Fibroblast of mammary gland (primary cell): ENCODE measurements around the gene TMTC2.
"Not testable (repeated sequence)": the region's sequence is repeated elsewhere in the genome, so short reads cannot be mapped to it uniquely, and the experiment has no call there.

ENCODE experiments used
- DNase-seq: peaks from one replicate; pipeline ENCODE4 v3.0.0-alpha.2; 2010; ENCODE audit warnings: low read depth
- H3K4me3 ChIP-seq: 2 replicates; pipeline ENCODE4 v1.5.1; 2011; ENCODE audit warnings: low read depth, mild to moderate bottlenecking, low read length, moderate library complexity; ENCODE audit not compliant: control insufficient read depth
- TF ChIP-seq, protein P1 (sequence below): conservative IDR thresholded peaks from 2 replicates; pipeline ENCODE4 v1.5.1; 2011; ENCODE audit warnings: low read depth, low read length, inconsistent platforms; ENCODE audit not compliant: control insufficient read depth, insufficient read depth

Gene TMTC2

DNA sequence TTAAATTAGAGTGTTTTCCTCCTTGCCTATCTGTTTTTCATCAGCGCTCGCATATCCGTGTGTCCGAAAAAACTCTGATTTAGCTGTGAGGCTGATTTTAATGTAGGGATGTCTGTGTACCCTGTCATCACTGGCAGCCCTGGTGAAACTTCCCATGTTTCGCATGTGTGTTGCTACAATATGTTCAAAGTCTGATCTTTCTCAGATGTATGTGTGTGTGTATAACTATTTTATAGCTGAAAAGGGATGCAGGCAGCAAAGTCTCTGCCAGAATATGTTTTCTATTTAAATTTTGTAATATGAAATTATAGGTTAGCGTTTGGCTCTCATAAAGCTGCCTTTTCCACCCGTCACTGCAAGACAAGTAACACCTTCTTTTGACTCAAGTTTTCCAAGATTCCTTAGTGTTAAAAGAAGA is 154.8 kb downstream of the TMTC2 start:
- TF ChIP-seq, protein P1, sequence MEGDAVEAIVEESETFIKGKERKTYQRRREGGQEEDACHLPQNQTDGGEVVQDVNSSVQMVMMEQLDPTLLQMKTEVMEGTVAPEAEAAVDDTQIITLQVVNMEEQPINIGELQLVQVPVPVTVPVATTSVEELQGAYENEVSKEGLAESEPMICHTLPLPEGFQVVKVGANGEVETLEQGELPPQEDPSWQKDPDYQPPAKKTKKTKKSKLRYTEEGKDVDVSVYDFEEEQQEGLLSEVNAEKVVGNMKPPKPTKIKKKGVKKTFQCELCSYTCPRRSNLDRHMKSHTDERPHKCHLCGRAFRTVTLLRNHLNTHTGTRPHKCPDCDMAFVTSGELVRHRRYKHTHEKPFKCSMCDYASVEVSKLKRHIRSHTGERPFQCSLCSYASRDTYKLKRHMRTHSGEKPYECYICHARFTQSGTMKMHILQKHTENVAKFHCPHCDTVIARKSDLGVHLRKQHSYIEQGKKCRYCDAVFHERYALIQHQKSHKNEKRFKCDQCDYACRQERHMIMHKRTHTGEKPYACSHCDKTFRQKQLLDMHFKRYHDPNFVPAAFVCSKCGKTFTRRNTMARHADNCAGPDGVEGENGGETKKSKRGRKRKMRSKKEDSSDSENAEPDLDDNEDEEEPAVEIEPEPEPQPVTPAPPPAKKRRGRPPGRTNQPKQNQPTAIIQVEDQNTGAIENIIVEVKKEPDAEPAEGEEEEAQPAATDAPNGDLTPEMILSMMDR, result no peak
- no peak overlapping the region for H3K4me3 ChIP-seq
- no peak for DNase-seq

DNA sequence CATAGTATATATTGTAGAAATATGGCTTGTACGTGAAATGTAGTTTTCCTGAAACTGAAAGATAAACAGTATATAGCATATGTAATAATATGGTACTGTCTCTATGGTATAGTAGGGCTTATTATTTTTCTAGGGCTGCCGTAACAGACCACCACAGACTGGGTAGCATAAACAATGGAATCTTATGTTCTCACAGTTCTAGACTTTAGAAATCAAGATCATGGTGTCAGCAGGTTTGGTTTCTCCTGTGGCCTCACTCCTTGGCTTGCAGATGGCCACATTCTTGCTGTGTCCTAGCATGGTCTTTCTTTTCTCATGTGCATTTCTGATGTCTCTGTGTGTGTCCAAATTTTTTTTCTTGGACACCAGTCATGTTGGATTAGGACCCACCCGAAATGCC is 155.8 kb downstream of the TMTC2 start:
- TF ChIP-seq, protein P1, result no peak
- DNase-seq, result no peak
- no peak overlapping the region for H3K4me3 ChIP-seq

DNA sequence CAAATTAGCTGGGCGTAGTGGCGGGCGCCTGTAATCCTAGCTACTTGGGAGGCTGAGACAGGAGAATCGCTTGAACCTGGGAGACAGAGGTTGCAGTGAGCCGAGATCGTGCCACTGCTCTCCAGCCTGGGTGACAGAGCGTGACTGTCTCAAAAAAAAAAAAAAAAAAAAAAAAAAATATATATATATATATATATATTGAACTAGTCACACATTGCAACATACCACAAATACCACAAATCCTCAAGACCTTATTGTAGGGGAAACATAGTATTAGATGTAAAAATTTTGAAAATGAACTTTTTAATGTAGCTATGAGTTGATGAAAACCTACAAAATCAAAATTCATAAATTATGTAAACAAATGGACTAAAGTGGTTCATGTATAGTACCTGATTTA is 158.4 kb downstream of the TMTC2 start:
- DNase-seq, H3K4me3 ChIP-seq: not testable (repeated sequence)

DNA sequence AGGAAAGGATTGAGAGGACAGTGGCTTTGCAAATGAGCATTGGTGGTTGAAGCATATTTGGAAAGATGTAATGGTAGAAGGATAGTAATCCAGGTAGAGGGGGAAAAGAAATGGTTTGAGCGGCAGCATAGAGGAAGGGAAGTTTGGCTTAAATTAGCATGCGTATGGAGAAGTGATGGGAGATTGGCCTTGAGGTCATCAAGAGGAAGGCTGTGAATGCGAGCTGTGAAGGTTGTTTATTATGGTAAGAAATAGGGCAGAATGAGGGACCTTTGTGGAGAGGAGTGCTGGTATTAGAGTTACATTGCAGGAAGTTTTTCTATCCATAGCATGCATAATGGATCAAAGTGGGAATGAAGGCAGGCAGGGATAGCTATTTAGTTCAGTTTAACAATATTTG is 162.1 kb downstream of the TMTC2 start:
- no peak for DNase-seq
- TF ChIP-seq, protein P1, result no peak
- H3K4me3 ChIP-seq, result no peak overlapping the region

DNA sequence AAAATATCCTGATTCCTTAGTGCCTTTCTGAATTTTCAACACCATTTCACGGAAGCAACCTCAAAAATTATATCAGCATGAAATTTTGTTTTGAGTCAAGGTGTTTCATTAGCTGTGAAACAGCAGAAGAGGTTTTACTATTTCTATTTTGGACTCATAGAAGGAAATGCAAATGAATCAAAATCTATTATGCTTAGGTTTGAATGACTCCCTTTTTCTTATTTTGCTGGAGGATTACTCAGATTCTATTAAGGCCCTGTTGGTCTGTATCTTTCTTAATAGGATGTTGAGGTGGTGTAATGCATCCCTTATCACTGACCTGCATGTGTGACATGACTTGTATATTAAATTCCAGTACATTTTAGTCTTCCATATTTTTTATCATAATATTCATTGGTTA is 165.8 kb downstream of the TMTC2 start:
- TF ChIP-seq, protein P1, result no peak
- no peak for DNase-seq
- no peak overlapping the region for H3K4me3 ChIP-seq

DNA sequence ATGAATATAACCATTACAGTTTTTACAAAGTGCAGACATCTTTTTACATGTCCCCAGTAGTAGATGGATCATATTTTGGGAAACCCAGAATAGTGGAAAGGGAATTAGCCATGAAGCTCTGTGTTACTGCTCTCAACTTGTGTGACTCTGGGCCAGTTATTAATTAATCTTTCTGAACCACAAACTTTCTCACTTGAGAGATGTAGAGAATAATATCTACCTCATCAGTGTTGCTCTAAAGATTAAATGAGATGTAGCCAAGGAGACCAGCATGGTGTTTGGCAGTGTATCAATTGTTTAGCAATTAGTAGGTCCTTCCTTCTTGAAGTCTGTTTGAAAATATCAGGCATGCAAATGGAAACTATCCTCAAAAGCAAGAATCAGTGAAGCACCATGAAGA is 169.2 kb downstream of the TMTC2 start:
- TF ChIP-seq, protein P1, result no peak
- H3K4me3 ChIP-seq, result no peak overlapping the region
- no peak for DNase-seq

DNA sequence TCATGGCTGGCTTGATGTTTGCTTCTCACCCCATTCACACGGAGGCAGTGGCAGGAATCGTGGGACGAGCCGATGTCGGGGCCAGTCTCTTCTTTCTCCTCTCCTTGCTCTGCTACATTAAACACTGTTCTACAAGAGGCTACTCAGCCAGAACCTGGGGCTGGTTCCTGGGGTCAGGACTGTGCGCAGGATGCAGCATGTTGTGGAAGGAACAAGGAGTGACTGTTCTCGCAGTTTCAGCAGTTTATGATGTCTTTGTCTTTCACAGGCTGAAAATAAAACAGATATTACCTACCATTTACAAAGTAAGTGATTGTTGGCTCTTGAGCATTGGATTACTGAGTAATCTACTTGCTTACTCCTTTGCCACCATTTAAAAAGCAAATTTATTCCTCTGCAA is 170.6 kb downstream of the TMTC2 start:
- no peak for DNase-seq
- TF ChIP-seq, protein P1, result no peak
- H3K4me3 ChIP-seq, result no peak overlapping the region
